ENCODE measurements around the gene DOCK2.

Gene DOCK2

GRCh38 chr5:170034231-170034630 is 397.2 kb downstream of the DOCK2 start:
- DNase-seq (ENCODE audit: low spot score) = no peak
- TF ChIP-seq, protein P1, sequence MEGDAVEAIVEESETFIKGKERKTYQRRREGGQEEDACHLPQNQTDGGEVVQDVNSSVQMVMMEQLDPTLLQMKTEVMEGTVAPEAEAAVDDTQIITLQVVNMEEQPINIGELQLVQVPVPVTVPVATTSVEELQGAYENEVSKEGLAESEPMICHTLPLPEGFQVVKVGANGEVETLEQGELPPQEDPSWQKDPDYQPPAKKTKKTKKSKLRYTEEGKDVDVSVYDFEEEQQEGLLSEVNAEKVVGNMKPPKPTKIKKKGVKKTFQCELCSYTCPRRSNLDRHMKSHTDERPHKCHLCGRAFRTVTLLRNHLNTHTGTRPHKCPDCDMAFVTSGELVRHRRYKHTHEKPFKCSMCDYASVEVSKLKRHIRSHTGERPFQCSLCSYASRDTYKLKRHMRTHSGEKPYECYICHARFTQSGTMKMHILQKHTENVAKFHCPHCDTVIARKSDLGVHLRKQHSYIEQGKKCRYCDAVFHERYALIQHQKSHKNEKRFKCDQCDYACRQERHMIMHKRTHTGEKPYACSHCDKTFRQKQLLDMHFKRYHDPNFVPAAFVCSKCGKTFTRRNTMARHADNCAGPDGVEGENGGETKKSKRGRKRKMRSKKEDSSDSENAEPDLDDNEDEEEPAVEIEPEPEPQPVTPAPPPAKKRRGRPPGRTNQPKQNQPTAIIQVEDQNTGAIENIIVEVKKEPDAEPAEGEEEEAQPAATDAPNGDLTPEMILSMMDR (IDR thresholded peaks at IDR 0.05; ENCODE audit: extremely low read depth, missing control alignments) = no peak

GRCh38 chr5:170038241-170038640 is 401.2 kb downstream of the DOCK2 start:
- TF ChIP-seq, protein P1 (IDR thresholded peaks at IDR 0.05; ENCODE audit: extremely low read depth, missing control alignments) = no peak

GRCh38 chr5:170039830-170040229 is 402.8 kb downstream of the DOCK2 start:
- TF ChIP-seq, protein P1 (IDR thresholded peaks at IDR 0.05; ENCODE audit: extremely low read depth, missing control alignments) = no peak
- DNase-seq (ENCODE audit: low spot score) = no peak

More at GRCh38 chr5:170038241-170038640, 401.2 kb downstream of the DOCK2 start:
- no peak for DNase-seq (ENCODE audit: low spot score)

GRCh38 chr5:170046241-170046640 is 409.2 kb downstream of the DOCK2 start:
- TF ChIP-seq, protein P1 (IDR thresholded peaks at IDR 0.05; ENCODE audit: extremely low read depth, missing control alignments) = no peak
- DNase-seq (ENCODE audit: low spot score) = no peak

DNA sequence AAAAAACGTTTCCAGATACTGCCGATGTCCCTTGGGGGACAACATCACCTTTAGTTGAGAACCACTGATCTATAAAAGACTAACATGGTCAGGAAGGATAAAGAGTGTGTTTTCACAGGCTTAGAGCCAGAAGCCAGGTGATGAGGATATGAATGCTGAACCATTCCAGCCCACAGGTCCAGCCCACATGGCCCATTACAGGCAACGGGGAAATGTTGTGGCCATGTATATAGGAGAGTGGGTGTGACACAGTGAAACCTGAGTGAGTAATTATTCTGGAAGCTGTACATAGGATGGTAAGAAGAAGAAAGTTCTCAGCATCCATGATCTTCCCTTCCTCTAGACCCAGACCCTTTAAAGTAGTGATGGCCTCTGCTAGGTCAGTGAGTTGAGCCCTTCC is 412.6 kb downstream of the DOCK2 start:
- DNase-seq (ENCODE audit: low spot score) = no peak
- TF ChIP-seq, protein P1 (IDR thresholded peaks at IDR 0.05; ENCODE audit: extremely low read depth, missing control alignments) = no peak

GRCh38 chr5:170053896-170054295 is 416.8 kb downstream of the DOCK2 start:
- TF ChIP-seq, protein P1 (IDR thresholded peaks at IDR 0.05; ENCODE audit: extremely low read depth, missing control alignments) = no peak
- no peak for DNase-seq (ENCODE audit: low spot score)

DNA sequence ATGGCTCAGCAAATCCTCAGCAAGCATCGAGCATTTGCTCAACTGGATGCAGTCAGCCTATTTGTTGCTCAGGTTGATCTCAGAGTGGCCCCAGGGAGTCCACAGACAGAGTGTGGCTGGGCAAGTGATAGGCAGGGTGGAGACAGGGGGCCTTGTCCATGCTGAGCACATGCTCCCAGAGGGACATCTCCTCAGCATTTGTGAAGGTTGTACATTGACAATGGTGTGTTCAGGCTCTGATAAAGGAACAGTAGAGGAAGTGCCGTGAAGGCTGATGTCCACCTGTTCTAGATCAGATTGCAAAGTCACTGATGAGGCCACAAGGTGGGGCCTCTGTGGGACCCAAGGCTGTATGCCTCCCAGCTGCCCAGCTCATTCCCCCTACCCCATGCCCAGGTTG is 418.5 kb downstream of the DOCK2 start:
- TF ChIP-seq, protein P1 (IDR thresholded peaks at IDR 0.05; ENCODE audit: extremely low read depth, missing control alignments) = no peak
- DNase-seq (ENCODE audit: low spot score) = no peak
